Neutrophil (primary cell): ENCODE results near the gene LMNA.
"Not testable (repeated sequence)": the region's sequence is repeated elsewhere in the genome, so short reads cannot be mapped to it uniquely, and the experiment has no call there.

Experiments
- H3K27ac ChIP-seq: fragments of 200-600 bp; sonication (generic); 2 replicates; pipeline ENCODE4 v1.5.1; 2016; ENCODE audit warnings: mild to moderate bottlenecking, moderate library complexity
- H3K27me3 ChIP-seq: fragments of 200-600 bp; sonication (generic); 2 replicates; pipeline ENCODE4 v1.6.0; 2016; ENCODE audit warnings: mild to moderate bottlenecking
- H3K36me3 ChIP-seq: fragments of 200-600 bp; sonication (generic); 2 replicates; pipeline ENCODE4 v1.5.1; 2017
- H3K4me1 ChIP-seq, 2 experiments: fragments of 200-600 bp in 1 of 2; sonication (generic) in 1 of 2; 1 replicate in 1 of 2; 2 replicates in 1 of 2; pipeline versions ENCODE4 v1.5.1 to v1.6.1; 2013 to 2016; ENCODE audit warnings: low read depth in 1 of 2, low read length in 1 of 2, mild to moderate bottlenecking in 1 of 2, moderate library complexity in 1 of 2; ENCODE audit not compliant: control insufficient read depth in 1 of 2, insufficient read depth in 1 of 2
- H3K4me3 ChIP-seq, 2 experiments: fragments of 200-600 bp in 1 of 2; sonication (generic) in 1 of 2; 1 replicate in 1 of 2; 2 replicates in 1 of 2; pipeline ENCODE4 v1.5.1; 2013 to 2016; ENCODE audit warnings: low read depth in 1 of 2, low read length in 1 of 2, mild to moderate bottlenecking in 1 of 2, moderate library complexity in 1 of 2
- H3K9me3 ChIP-seq: fragments of 200-600 bp; sonication (generic); 2 replicates; pipeline ENCODE4 v1.5.1; 2016
- CTCF ChIP-seq: fragments of 200-600 bp; sonication (generic); IDR thresholded peaks from 2 replicates; pipeline ENCODE4 v1.5.1; 2016; ENCODE audit warnings: antibody characterized with exemption

The LMNA gene

GRCh38 chr1:156114919-156115513 is 505 bp downstream of the LMNA start:
- Histone ChIP-seq H3K4me3 (peak overlapping the region in 1 of 2 experiments; percentile 10), H3K36me3 (no peaks in the 10 kb centered on the region), H3K4me1 (peaks cover 15 to 21% of the 10 kb centered on the region in 2 experiments), H3K27ac (no peak overlapping the region), H3K9me3 (no peaks in the 10 kb centered on the region), H3K27me3 (peaks cover 86% of the 10 kb centered on the region)
- TF ChIP-seq CTCF: no peak

- Histone ChIP-seq H3K27me3 (peaks cover 86% of the 10 kb centered on the region), H3K4me3 (peak overlapping the region in 1 of 2 experiments; percentile 10), H3K36me3 (no peaks in the 10 kb centered on the region), H3K27ac (no peak overlapping the region), H3K9me3 (no peaks in the 10 kb centered on the region), H3K4me1 (peaks cover 15 to 21% of the 10 kb centered on the region in 2 experiments)
- TF ChIP-seq CTCF: no peak
Measured at GRCh38 chr1:156115514-156116374, 1.2 kb downstream of the LMNA start.

GRCh38 chr1:156116731-156117130 is 2.2 kb downstream of the LMNA start:
- not testable (repeated sequence) for H3K4me3 ChIP-seq, H3K27ac ChIP-seq, H3K9me3 ChIP-seq, H3K36me3 ChIP-seq
- H3K27me3 ChIP-seq: peaks cover 83% of the 10 kb centered on the region
- peaks cover 15 to 21% of the 10 kb centered on the region in 2 experiments for H3K4me1 ChIP-seq

- TF ChIP-seq CTCF: no peak
- Histone ChIP-seq H3K36me3 (no peaks in the 10 kb centered on the region), H3K4me3 (no peak overlapping the region), H3K27me3 (peaks cover 83% of the 10 kb centered on the region), H3K27ac (no peak overlapping the region), H3K9me3 (no peaks in the 10 kb centered on the region), H3K4me1 (peaks cover 15 to 21% of the 10 kb centered on the region in 2 experiments)
Measured at GRCh38 chr1:156117414-156118176, 3.1 kb downstream of the LMNA start.

GRCh38 chr1:156118177-156118868 is 3.8 kb downstream of the LMNA start:
- Histone ChIP-seq H3K27me3 (peaks cover 83% of the 10 kb centered on the region), H3K9me3 (no peaks in the 10 kb centered on the region), H3K4me3 (no peak overlapping the region), H3K4me1 (peaks cover 15 to 21% of the 10 kb centered on the region in 2 experiments), H3K36me3 (no peaks in the 10 kb centered on the region), H3K27ac (no peak overlapping the region)
- TF ChIP-seq CTCF: no peak
